ENCODE measurements around the gene TIA1. TPM values are rescaled to one million over a fixed set of nuclear protein-coding genes. Genes with fewer than 3 reads are reported as not detected.
"Not testable (repeated sequence)": the region's sequence is repeated elsewhere in the genome, so short reads cannot be mapped to it uniquely, and the experiment has no call there.

Gene TIA1
- total RNA-seq, 4 donors from 2014 or later, result 111 to 229 (median 156) TPM

- Histone ChIP-seq H3K36me3 (no peaks in the 10 kb centered on the region), H3K27ac (no peak overlapping the region), H3K9me3 (no peaks in the 10 kb centered on the region), H3K4me1 (peaks cover 13 to 36% of the 10 kb centered on the region in 2 donors), H3K4me3 (replicated peaks in 1 of 3) (no peak overlapping the region), H3K27me3 (no peaks in the 10 kb centered on the region)
- WGBS, 2 donors, result 84 to 90% methylated on average over 3 of the region's 3 CpGs
- DNase-seq, result peak; percentile 19 to 21
- TF ChIP-seq CTCF (IDR thresholded peaks at IDR 0.05) (no peak), POLR2A (IDR thresholded peaks at IDR 0.05) (no peak)
- intact Hi-C loops (cut with DNase I), result no loop called here
These were observed 7.8 kb downstream of the TIA1 start for GRCh38 chr2:70240599-70240998.

- 77 to 78% methylated on average over 3 of the region's 3 CpGs for WGBS, 2 donors
- Histone ChIP-seq H3K36me3 (peaks cover 31 to 37% of the 10 kb centered on the region in 2 donors), H3K4me3 (replicated peaks in 1 of 3) (no peak overlapping the region), H3K4me1 (no peaks in the 10 kb centered on the region), H3K9me3 (no peaks in the 10 kb centered on the region), H3K27ac (no peak overlapping the region), H3K27me3 (no peaks in the 10 kb centered on the region)
- no peak for TF ChIP-seq CTCF (IDR thresholded peaks at IDR 0.05)
- TF ChIP-seq POLR2A (IDR thresholded peaks at IDR 0.05), result no peak
- no peak for DNase-seq
- intact Hi-C loops (cut with DNase I), result no loop called here
These were observed 14.5 kb downstream of the TIA1 start for GRCh38 chr2:70233926-70234325.

GRCh38 chr2:70226781-70227180 lies 21.6 kb downstream of the TIA1 start:
- 89 to 91% methylated on average over 2 of the region's 2 CpGs for WGBS, 2 donors

GRCh38 chr2:70223305-70223704 lies 25.1 kb downstream of the TIA1 start:
- DNase-seq; intact Hi-C loops (cut with DNase I); H3K27me3 ChIP-seq; H3K4me3 ChIP-seq (replicated peaks in 1 of 3); H3K4me1 ChIP-seq; H3K9me3 ChIP-seq; H3K27ac ChIP-seq: not testable (repeated sequence)
- peaks cover 65 to 76% of the 10 kb centered on the region in 2 donors for H3K36me3 ChIP-seq
- 98 to 99% methylated on average over 3 of the region's 3 CpGs for WGBS, 2 donors

More at GRCh38 chr2:70226781-70227180, 21.6 kb downstream of the TIA1 start:
- Histone ChIP-seq H3K27ac (no peak overlapping the region), H3K4me3 (replicated peaks in 1 of 3) (no peak overlapping the region), H3K36me3 (peaks cover 61 to 70% of the 10 kb centered on the region in 2 donors), H3K9me3 (no peaks in the 10 kb centered on the region), H3K27me3 (no peaks in the 10 kb centered on the region), H3K4me1 (no peaks in the 10 kb centered on the region)
- DNase-seq, result no peak
- intact Hi-C loops (cut with DNase I), result no loop called here
- TF ChIP-seq CTCF (IDR thresholded peaks at IDR 0.05) (no peak), POLR2A (IDR thresholded peaks at IDR 0.05) (no peak)

- Histone ChIP-seq H3K4me1 (no peaks in the 10 kb centered on the region), H3K27ac (no peak overlapping the region), H3K9me3 (no peaks in the 10 kb centered on the region), H3K36me3 (peaks cover 35 to 46% of the 10 kb centered on the region in 2 donors), H3K4me3 (replicated peaks in 1 of 3) (no peak overlapping the region), H3K27me3 (no peaks in the 10 kb centered on the region)
- intact Hi-C loops (cut with DNase I), result no loop called here
- TF ChIP-seq CTCF (IDR thresholded peaks at IDR 0.05) (no peak), POLR2A (IDR thresholded peaks at IDR 0.05) (no peak)
- no peak for DNase-seq
- 92 to 95% methylated on average over 3 of the region's 3 CpGs for WGBS, 2 donors
These were observed 33.4 kb downstream of the TIA1 start for GRCh38 chr2:70214953-70215549.

All from thyroid gland (tissue), 4 donors.